H1 (cell line): ENCODE results near the gene SLC8B1. TPM values are rescaled to one million over a fixed set of nuclear protein-coding genes. Genes with fewer than 3 reads are reported as not detected.

Experiments used
- CTCF ChIA-PET: fragments of 300-600 bp; sonication (Branson Sonifier 250); formaldehyde crosslinking; loops from one replicate; lab custom pipeline; 2021; ENCODE audit not compliant: partially characterized antibody; lab: Charles Lee
- POLR2A ChIA-PET: fragments of 300-600 bp; sonication (Branson Sonifier 250); formaldehyde crosslinking; loops from one replicate; lab custom pipeline; 2021; ENCODE audit warnings: inconsistent platforms; ENCODE audit not compliant: partially characterized antibody; lab: Charles Lee
- DNase-seq, 2 experiments: peaks; one replicate each; pipeline versions ENCODE4 v3.0.0 to v3.0.0-alpha.2; 2010 to 2022; ENCODE audit warnings: low spot score in 2 of 2, low read depth in 1 of 2, mixed read lengths in 1 of 2
- FAIRE-seq: peaks from 2 replicates; lab custom pipeline; 2011; peaks lifted over from hg19 to GRCh38; lab: Jason Lieb, UNC
- H2AFZ ChIP-seq: 2 replicates; pipeline ENCODE4 v1.8.1; 2012; ENCODE audit warnings: low read length, inconsistent platforms
- H2AK5ac ChIP-seq: 2 replicates; pipeline ENCODE4 v1.6.1; 2013; ENCODE audit warnings: low read depth, low read length
- H2BK120ac ChIP-seq: replicated peaks from 2 replicates; pipeline ENCODE3; 2013; ENCODE audit warnings: low read depth, low read length, inconsistent platforms
- H2BK12ac ChIP-seq: 2 replicates; pipeline ENCODE4 v1.6.1; 2013; ENCODE audit warnings: low read depth, low read length
- H2BK15ac ChIP-seq: 2 replicates; pipeline ENCODE4 v1.6.1; 2013; ENCODE audit warnings: low read length
- H2BK20ac ChIP-seq: 2 replicates; pipeline ENCODE4 v1.6.1; 2013; ENCODE audit warnings: low read length
- H2BK5ac ChIP-seq: 2 replicates; pipeline ENCODE4 v1.6.1; 2013; ENCODE audit warnings: low read depth, low read length
- H3K14ac ChIP-seq: 2 replicates; pipeline ENCODE4 v1.6.1; 2013; ENCODE audit warnings: inconsistent platforms; ENCODE audit not compliant: insufficient read length
- H3K18ac ChIP-seq: 2 replicates; pipeline ENCODE4 v1.6.1; 2013; ENCODE audit warnings: low read length; ENCODE audit errors: extremely low read depth
- H3K23ac ChIP-seq: 2 replicates; pipeline ENCODE4 v1.6.1; 2013; ENCODE audit warnings: inconsistent platforms; ENCODE audit not compliant: insufficient read length
- H3K23me2 ChIP-seq: 2 replicates; pipeline ENCODE4 v1.6.1; 2013; ENCODE audit warnings: low read depth, low read length
- H3K27ac ChIP-seq: 2 replicates; pipeline ENCODE4 v1.6.1; 2011; ENCODE audit warnings: low read depth, low read length, inconsistent platforms
- H3K27me3 ChIP-seq, 4 experiments: replicated peaks in 1 of 4; 1 replicate in 1 of 4; 2 replicates in 3 of 4; pipeline versions ENCODE4 v1.6.1 to v1.8.1; 2011 to 2013; ENCODE audit warnings: low read length in 3 of 4, mild to moderate bottlenecking in 3 of 4, inconsistent platforms in 2 of 4, mixed read lengths in 2 of 4, moderate library complexity in 1 of 4; ENCODE audit not compliant: control insufficient read depth in 3 of 4, insufficient read depth in 3 of 4; ENCODE audit errors: extremely low read depth in 1 of 4
- H3K36me3 ChIP-seq, 4 experiments: 2 replicates each; pipeline versions ENCODE4 v1.6.1 to v1.8.1; 2011 to 2013; ENCODE audit warnings: mild to moderate bottlenecking in 4 of 4, low read length in 3 of 4, moderate library complexity in 2 of 4, control low read depth in 1 of 4, inconsistent platforms in 1 of 4; ENCODE audit not compliant: insufficient read depth in 4 of 4, control insufficient read depth in 2 of 4
- H3K4ac ChIP-seq: replicated peaks from 2 replicates; pipeline ENCODE3; 2013; ENCODE audit warnings: low read length, low read depth, mixed read lengths, inconsistent platforms; ENCODE audit not compliant: insufficient read length
- H3K4me1 ChIP-seq, 4 experiments: replicated peaks in 1 of 4; 1 replicate in 1 of 4; 2 replicates in 3 of 4; pipeline versions ENCODE4 v1.6.1 to v1.8.1; 2011 to 2013; ENCODE audit warnings: low read length in 3 of 4, inconsistent platforms in 2 of 4, mixed read lengths in 1 of 4; ENCODE audit not compliant: insufficient read depth in 4 of 4, control insufficient read depth in 3 of 4
- H3K4me2 ChIP-seq, 2 experiments: 2 replicates each; pipeline versions ENCODE4 v1.6.1 to v1.8.1; 2011 to 2013; ENCODE audit warnings: low read depth in 2 of 2, low read length in 2 of 2, control low read depth in 1 of 2, inconsistent platforms in 1 of 2, mild to moderate bottlenecking in 1 of 2; ENCODE audit not compliant: insufficient read depth in 1 of 2
- H3K4me3 ChIP-seq, 4 experiments: fragments of 200-600, 300-600 bp in 1 of 4; sonication (generic), shearing (Covaris generic), sonication (Bioruptor Twin) in 1 of 4; 2 replicates each; pipeline versions ENCODE4 v1.5.1 to v1.8.1; 2011 to 2016; ENCODE audit warnings: low read length in 4 of 4, low read depth in 3 of 4, control low read depth in 2 of 4, inconsistent platforms in 2 of 4, mild to moderate bottlenecking in 2 of 4, mixed read lengths in 1 of 4, moderate library complexity in 1 of 4; ENCODE audit not compliant: insufficient read depth in 2 of 4; ENCODE audit errors: extremely low read depth in 1 of 4
- H3K56ac ChIP-seq: replicated peaks from 2 replicates; pipeline ENCODE3; 2013; ENCODE audit warnings: low read depth, mild to moderate bottlenecking, mixed read lengths, low read length, inconsistent platforms; ENCODE audit not compliant: insufficient read length
- H3K79me1 ChIP-seq: 2 replicates; pipeline ENCODE4 v1.6.1; 2013; ENCODE audit warnings: low read depth, low read length, control low read depth
- H3K79me2 ChIP-seq, 2 experiments: 2 replicates each; pipeline versions ENCODE4 v1.6.1 to v1.8.1; 2012 to 2013; ENCODE audit warnings: low read length in 2 of 2, mild to moderate bottlenecking in 2 of 2, inconsistent platforms in 1 of 2; ENCODE audit not compliant: insufficient read depth in 2 of 2, control insufficient read depth in 1 of 2
- H3K9ac ChIP-seq, 4 experiments: replicated peaks in 1 of 4; 1 replicate in 1 of 4; 2 replicates in 3 of 4; pipeline versions ENCODE4 v1.6.1 to v1.8.1; 2011 to 2013; ENCODE audit warnings: low read depth in 3 of 4, low read length in 3 of 4, control low read depth in 2 of 4, mild to moderate bottlenecking in 2 of 4, moderate library complexity in 2 of 4, inconsistent platforms in 1 of 4; ENCODE audit errors: extremely low read depth in 1 of 4
- H3K9me3 ChIP-seq, 2 experiments: 2 replicates each; pipeline versions ENCODE4 v1.6.1 to v1.8.1; 2012 to 2013; ENCODE audit warnings: mild to moderate bottlenecking in 2 of 2, moderate library complexity in 2 of 2, control low read depth in 1 of 2, inconsistent platforms in 1 of 2, low read depth in 1 of 2, low read length in 1 of 2, mixed read lengths in 1 of 2; ENCODE audit not compliant: insufficient read depth in 2 of 2
- H4K20me1 ChIP-seq, 2 experiments: replicated peaks in 1 of 2; 2 replicates each; pipeline versions ENCODE3 to v1.8.1; 2011 to 2013; ENCODE audit warnings: inconsistent platforms in 2 of 2, low read length in 2 of 2, mild to moderate bottlenecking in 1 of 2; ENCODE audit not compliant: insufficient read depth in 2 of 2, control insufficient read depth in 1 of 2
- H4K5ac ChIP-seq: 2 replicates; pipeline ENCODE4 v1.6.1; 2013; ENCODE audit warnings: low read length, low read depth, mixed read lengths, inconsistent platforms; ENCODE audit not compliant: insufficient read length
- H4K8ac ChIP-seq: 2 replicates; pipeline ENCODE4 v1.8.0; 2013; ENCODE audit warnings: mild to moderate bottlenecking, moderate library complexity, low read length, inconsistent platforms; ENCODE audit not compliant: insufficient read depth; ENCODE audit errors: extremely low read depth
- H4K91ac ChIP-seq: replicated peaks from 2 replicates; pipeline ENCODE3; 2013; ENCODE audit warnings: low read length, mixed read lengths, inconsistent platforms; ENCODE audit not compliant: insufficient read length
- CHD1 ChIP-seq: IDR thresholded peaks from 2 replicates; pipeline ENCODE4 v1.6.1; 2012; ENCODE audit warnings: low read depth, low read length, improper control_type of control experiment
- CHD2 ChIP-seq: IDR thresholded peaks from 2 replicates; pipeline ENCODE4 v1.6.1; 2012; ENCODE audit warnings: low read length, improper control_type of control experiment
- CTCF ChIP-seq, 3 experiments: IDR thresholded peaks; 1 replicate in 2 of 3; 2 replicates in 1 of 3; pipeline versions ENCODE4 v1.5.1 to v1.6.1; 2011; ENCODE audit warnings: low read length in 3 of 3, mild to moderate bottlenecking in 3 of 3, inconsistent platforms in 2 of 3, low read depth in 1 of 3, moderate library complexity in 1 of 3; ENCODE audit not compliant: insufficient read depth in 1 of 3; ENCODE audit errors: control extremely low read depth in 1 of 3
- RAD21 ChIP-seq, 2 experiments: IDR thresholded peaks in 1 of 2; conservative IDR thresholded peaks in 1 of 2; 2 replicates each; pipeline ENCODE4 v1.6.1; 2011; ENCODE audit warnings: low read depth in 2 of 2, low read length in 2 of 2, improper control_type of control experiment in 1 of 2, inconsistent platforms in 1 of 2, mild to moderate bottlenecking in 1 of 2, moderate library complexity in 1 of 2
- whole genome bisulfite sequencing, 2 experiments: shearing (Covaris generic) in 1 of 2; methylation state at CpG; one replicate each; pipeline versions ENCODE4 v1.1.6 to v1.1.7; 2013 to 2015; ENCODE audit warnings: low lambda C conversion rate in 2 of 2, mixed read lengths in 2 of 2, inconsistent platforms in 1 of 2, low coverage in 1 of 2, missing lambda C conversion rate in 1 of 2; ENCODE audit not compliant: insufficient replicate concordance in 2 of 2, insufficient coverage in 1 of 2, insufficient read length in 1 of 2; ENCODE audit errors: extremely low coverage in 1 of 2, missing lambda C conversion rate in 1 of 2; 5-methylcytosine and 5-hydroxymethylcytosine counted together
- polyA plus RNA-seq, 7 experiments: library from polyadenylated mRNA; depleted of rRNA in 3 of 7; stranded (reverse) in 5 of 7; unstranded in 2 of 7; fragments of >200 nt in 5 of 7; fragments of 200-250 nt in 2 of 7; gene quantifications; 1 replicate in 5 of 7; 2 replicates in 1 of 7; 4 replicates in 1 of 7; pipeline versions ENCODE4 v1.2.1 to v1.2.3, GENCODE V29; 2011 to 2013; ENCODE audit warnings: missing spikeins in 2 of 7, mixed read lengths in 2 of 7
- total RNA-seq: library from RNA; stranded (reverse); fragmentation: NEBNext Ultra II Directional; extraction: Animal tissue kit (Norgen Biotek cat#: 25700); gene quantifications from 2 replicates; pipeline ENCODE4 v1.2.1, GENCODE V29; 2021

The SLC8B1 gene
- total and polyA plus RNA-seq, 2 of the 8 experiments (the other 6 are each of a cell fraction or from before 2014, with no cell fraction given) = 11.2 to 19.1 TPM

- Histone ChIP-seq H3K36me3 (no peaks in the 10 kb centered on the region), H2BK20ac (no peak overlapping the region), H2AFZ (no peak overlapping the region), H3K27ac (no peak overlapping the region), H2BK120ac (no peak overlapping the region), H2BK15ac (no peak overlapping the region), H3K14ac (no peak overlapping the region), H4K5ac (no peak overlapping the region), H2BK12ac (no peak overlapping the region), H3K4me1 (peaks cover 0 to 8% (median 5%) of the 10 kb centered on the region in 4 experiments; a peak in 5 of 7 replicates), H3K56ac (no peak overlapping the region), H3K4me2 (no peak overlapping the region), H3K18ac (no peak overlapping the region), H3K27me3 (no peaks in the 10 kb centered on the region), H4K20me1 (no peaks in the 10 kb centered on the region), H4K91ac (no peak overlapping the region), H3K9ac (no peak overlapping the region), H3K4ac (no peak overlapping the region), H4K8ac (no peak overlapping the region), H3K79me2 (no peaks in the 10 kb centered on the region), H3K23ac (no peak overlapping the region), H3K79me1 (no peaks in the 10 kb centered on the region), H3K4me3 (no peak overlapping the region), H2BK5ac (no peak overlapping the region), H3K9me3 (no peaks in the 10 kb centered on the region), H2AK5ac (no peak overlapping the region), H3K23me2 (no peaks in the 10 kb centered on the region)
- FAIRE-seq (no peak), DNase-seq (no peak)
- POLR2A ChIA-PET = interaction anchor here (2.5 kb wide), 1 partner anchor 12 kb away, joined by 8 read pairs; the partner anchor contains the start of gene SLC8B1
- WGBS, 2 experiments = 74% methylated on average over 3 of the region's 3 CpGs; no CpG with 5 or more reads in 1 of the 2 experiments
- TF ChIP-seq CHD2 = no peak
- TF ChIP-seq CHD1 = no peak
- peak in 2 of 3 experiments; percentile 10 to 44; a peak in 2 of 4 replicates for TF ChIP-seq CTCF (IDR thresholded peaks at IDR 0.05; ENCODE audit: control extremely low read depth in 1 of 3, insufficient read depth in 1 of 3, low read depth in 1 of 3, low read length in 3 of 3)
- TF ChIP-seq RAD21 (IDR thresholded peaks at IDR 0.05 in 1 of 2, conservative IDR thresholded peaks at IDR 0.05 in 1 of 2; ENCODE audit: low read depth in 2 of 2, low read length in 2 of 2) = peak in 1 of 2 experiments; percentile 31; a peak in 2 of 4 replicates
- CTCF ChIA-PET = interaction anchor here (0.6 to 1.8 kb wide), 5 partner anchors 8 to 78 kb away, joined by 3 to 6 read pairs (median 3); no protein-coding TSS in a partner anchor
Observed at GRCh38 chr12:113347107-113347506, 12.2 kb upstream of the SLC8B1 start.
